ENCODE results near the gene UBE2H. TPM values are rescaled to one million over a fixed set of nuclear protein-coding genes. Genes with fewer than 3 reads are reported as not detected.
A peak's percentile ranks its signal among the peaks of the same experiment; 100 is the strongest.

UBE2H gene
- total RNA-seq, 2 donors from 2014 or later, result 92.6 to 93.4 TPM

- 27 to 33% methylated on average over 11 of the region's 11 CpGs for WGBS, 2 donors
- H3K36me3 ChIP-seq (replicated peaks in 1 of 2; ENCODE audit: insufficient read depth in 1 of 2, low read depth in 2 of 2), result no peaks in the 10 kb centered on the region
- peak overlapping the region; percentile 21 to 82 (median 70) for H3K27ac ChIP-seq
- peak in 1 of 4 donors; percentile 18 for DNase-seq
- H3K9me3 ChIP-seq, result no peaks in the 10 kb centered on the region
- H3K4me3 ChIP-seq, result no peak overlapping the region
- intact Hi-C loops (cut with DNase I), result no loop called here
- no peak for TF ChIP-seq POLR2A (IDR thresholded peaks at IDR 0.05)
- no peak for TF ChIP-seq CTCF (IDR thresholded peaks at IDR 0.05)
- peak; percentile 33 for ATAC-seq
- H3K4me1 ChIP-seq, result peaks cover 90% of the 10 kb centered on the region
- H3K27me3 ChIP-seq, result no peaks in the 10 kb centered on the region
Observed at GRCh38 chr7:129907122-129907736, 45.5 kb downstream of the UBE2H start.

GRCh38 chr7:129906700-129907099 lies 46.1 kb downstream of the UBE2H start:
- no peaks in the 10 kb centered on the region for H3K27me3 ChIP-seq
- H3K27ac ChIP-seq, result peak overlapping the region; percentile 21 to 82 (median 70)
- ATAC-seq (peak; percentile 87), DNase-seq (peak in 2 of 4 donors; percentile 50 to 75)
- no peaks in the 10 kb centered on the region for H3K36me3 ChIP-seq (replicated peaks in 1 of 2; ENCODE audit: insufficient read depth in 1 of 2, low read depth in 2 of 2)
- peaks cover 95% of the 10 kb centered on the region for H3K4me1 ChIP-seq
- 16 to 17% methylated on average over 5 of the region's 5 CpGs for WGBS, 2 donors
- no peaks in the 10 kb centered on the region for H3K9me3 ChIP-seq
- no peak overlapping the region for H3K4me3 ChIP-seq
- intact Hi-C loops (cut with DNase I), result no loop called here
- TF ChIP-seq CTCF (IDR thresholded peaks at IDR 0.05), result no peak
- peak in 1 of 3 donors; percentile 22 for TF ChIP-seq POLR2A (IDR thresholded peaks at IDR 0.05)

GRCh38 chr7:129903935-129904334 lies 48.8 kb downstream of the UBE2H start:
- no peaks in the 10 kb centered on the region for H3K27me3 ChIP-seq
- peak overlapping the region in 1 of 4 donors; percentile 14 for H3K27ac ChIP-seq
- ATAC-seq, result no peak
- H3K4me1 ChIP-seq, result peaks cover 81% of the 10 kb centered on the region
- H3K9me3 ChIP-seq, result no peaks in the 10 kb centered on the region
- no peak for DNase-seq
- intact Hi-C loops (cut with DNase I), result no loop called here
- peaks cover 0 to 1% of the 10 kb centered on the region in 2 donors for H3K36me3 ChIP-seq (replicated peaks in 1 of 2; ENCODE audit: insufficient read depth in 1 of 2, low read depth in 2 of 2)
- WGBS, 2 donors, result 56 to 71% methylated on average over 5 of the region's 5 CpGs
- H3K4me3 ChIP-seq, result no peak overlapping the region
- TF ChIP-seq POLR2A (IDR thresholded peaks at IDR 0.05), result no peak
- TF ChIP-seq CTCF (IDR thresholded peaks at IDR 0.05), result no peak

- peaks cover 0 to 1% of the 10 kb centered on the region in 2 donors for H3K36me3 ChIP-seq (replicated peaks in 1 of 2; ENCODE audit: insufficient read depth in 1 of 2, low read depth in 2 of 2)
- H3K9me3 ChIP-seq, result no peaks in the 10 kb centered on the region
- intact Hi-C loops (cut with DNase I), result no loop called here
- WGBS, 2 donors, result 46 to 47% methylated on average over 8 of the region's 8 CpGs
- H3K4me3 ChIP-seq, result no peak overlapping the region
- no peaks in the 10 kb centered on the region for H3K27me3 ChIP-seq
- H3K27ac ChIP-seq, result peak overlapping the region in 1 of 4 donors; percentile 3
- peaks cover 81% of the 10 kb centered on the region for H3K4me1 ChIP-seq
- ATAC-seq, result no peak
- TF ChIP-seq CTCF (IDR thresholded peaks at IDR 0.05), result no peak
- TF ChIP-seq POLR2A (IDR thresholded peaks at IDR 0.05), result no peak
- no peak for DNase-seq
Observed at GRCh38 chr7:129902788-129903422, 49.9 kb downstream of the UBE2H start.

Measured in body of pancreas (tissue), 4 donors.